AG20443 (cell line): ENCODE measurements around the gene MLLT11.

Source experiments
- DNase-seq: peaks from one replicate; pipeline ENCODE4 v3.0.0; 2012; ENCODE audit warnings: low spot score, mixed read lengths

MLLT11 gene, protein sequence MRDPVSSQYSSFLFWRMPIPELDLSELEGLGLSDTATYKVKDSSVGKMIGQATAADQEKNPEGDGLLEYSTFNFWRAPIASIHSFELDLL

DNA sequence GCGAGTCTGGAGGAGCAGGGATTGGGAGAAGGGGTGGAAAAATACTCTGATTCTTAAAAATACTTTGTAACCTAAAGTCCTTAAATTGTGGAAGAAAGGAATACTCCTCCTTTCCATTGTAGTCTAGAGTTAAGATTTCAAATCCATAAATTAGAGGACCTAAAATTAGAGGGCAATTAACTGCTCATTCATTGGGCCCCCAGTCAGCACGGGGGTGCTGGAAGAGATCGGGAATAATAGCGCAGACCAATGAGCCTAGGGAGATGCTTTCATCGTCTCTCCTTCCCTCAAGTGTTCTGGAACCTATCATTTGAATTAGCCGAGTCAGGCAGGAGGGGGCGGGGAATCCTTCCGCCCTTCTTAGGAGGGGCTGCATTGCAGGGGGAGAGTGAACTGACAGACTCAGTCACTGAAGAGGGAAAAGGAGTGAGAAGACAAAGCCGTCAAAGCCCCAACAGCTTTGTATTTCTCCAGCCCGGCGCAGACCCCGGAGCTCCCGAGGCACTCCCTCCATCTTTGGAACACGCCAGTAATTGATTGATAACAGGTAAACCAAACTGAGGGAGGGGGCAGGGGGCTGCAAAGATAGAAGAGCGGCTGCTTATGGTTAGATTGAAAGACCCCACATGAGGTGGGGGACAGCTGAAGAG lies at the start of gene MLLT11:
MLLT11 (plus strand) TSS at position 391 of the 650 bp plus-strand sequence. CDS start 6,828 bp downstream, outside the sequence.
- DNase-seq: peak; percentile 53

DNA sequence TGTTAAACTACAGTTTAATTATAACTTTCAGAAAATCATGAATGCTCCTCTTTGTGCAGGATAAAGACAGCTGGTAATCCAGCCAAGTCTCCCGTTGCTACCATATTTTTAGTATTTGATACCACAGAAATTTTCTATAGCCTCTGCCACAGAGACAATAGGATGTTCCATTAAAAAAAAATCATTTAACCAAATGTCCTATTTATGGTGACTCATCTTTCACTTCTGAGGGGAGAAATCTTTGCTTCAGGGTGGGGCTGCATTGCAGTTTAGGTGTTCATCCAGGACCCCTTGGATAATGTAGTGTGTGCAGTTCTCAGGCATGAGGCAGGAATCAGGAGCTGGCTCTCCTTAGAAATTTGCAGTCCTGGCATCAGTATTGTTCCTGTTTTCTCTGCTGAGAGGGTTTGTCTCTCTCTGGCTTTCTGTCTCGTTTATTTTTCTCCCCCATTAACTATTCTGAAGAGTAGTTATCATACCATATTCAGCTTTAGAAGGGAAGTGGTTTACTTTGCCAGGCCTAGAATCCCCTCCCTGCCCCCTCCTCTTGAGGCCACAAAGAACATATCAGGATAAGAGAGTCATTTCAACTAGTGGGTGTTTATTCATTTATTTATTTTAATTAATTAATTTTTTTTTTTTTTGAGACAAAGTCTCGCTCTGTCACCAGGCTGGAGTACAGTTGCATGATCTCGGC lies 48.9 kb upstream of the MLLT11 start:
- no peak for DNase-seq

DNA sequence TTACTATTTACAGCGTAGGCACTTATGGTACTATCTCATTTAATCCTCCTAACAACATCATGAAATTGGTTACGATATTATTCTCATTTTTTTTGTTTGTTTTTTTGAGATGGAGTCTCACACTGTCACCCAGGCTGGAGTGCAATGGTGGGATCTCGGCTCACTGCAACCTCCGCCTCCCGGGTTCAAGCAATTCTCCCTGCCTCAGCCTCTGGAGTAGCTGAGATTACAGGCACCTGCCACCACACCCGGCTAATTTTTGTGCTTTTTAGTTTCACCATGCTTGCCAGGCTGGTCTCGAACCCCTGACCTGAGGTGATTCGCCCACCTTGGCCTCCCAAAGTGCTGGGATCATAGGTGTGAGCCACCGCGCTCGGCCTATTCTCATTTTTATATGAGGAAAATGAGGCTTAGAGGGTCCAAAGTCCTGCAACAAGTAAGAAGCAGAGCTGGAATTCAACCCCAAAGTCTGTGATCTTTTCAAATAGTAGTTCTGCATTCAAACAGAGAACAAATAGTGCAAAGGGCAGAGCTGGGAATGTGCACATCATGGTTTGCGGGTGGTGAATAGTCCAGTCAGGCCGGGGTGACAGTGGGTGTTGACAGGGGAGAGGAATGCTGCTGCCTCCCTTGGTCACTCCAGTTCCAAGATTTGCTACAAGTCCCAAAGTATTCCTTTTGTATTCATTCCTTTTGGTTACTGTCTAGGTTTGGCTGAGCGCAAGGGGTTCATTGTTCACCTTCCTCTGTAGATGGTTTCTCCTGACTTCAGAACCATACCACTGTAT lies 47.3 kb upstream of the MLLT11 start:
- no peak for DNase-seq

DNA sequence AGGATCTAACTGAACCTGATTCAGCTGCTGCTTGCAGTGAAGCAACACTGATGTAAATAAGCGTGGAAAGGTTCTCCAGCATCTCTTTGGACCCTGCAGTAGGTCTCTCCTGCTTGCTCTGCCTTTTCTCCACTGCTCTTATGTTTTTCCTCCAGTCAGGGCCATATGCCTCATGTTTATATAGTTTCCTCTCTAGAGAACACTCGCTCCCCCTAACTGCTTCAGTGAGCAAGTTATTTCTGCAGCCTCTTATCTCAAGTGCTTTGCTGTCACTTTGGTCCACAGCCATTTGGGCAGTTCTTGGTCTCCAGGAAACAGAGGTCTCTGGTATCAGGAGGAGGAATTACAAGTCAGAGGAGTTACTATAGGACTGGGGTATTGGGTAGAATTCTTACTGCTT lies 46.7 kb upstream of the MLLT11 start:
- no peak for DNase-seq

DNA sequence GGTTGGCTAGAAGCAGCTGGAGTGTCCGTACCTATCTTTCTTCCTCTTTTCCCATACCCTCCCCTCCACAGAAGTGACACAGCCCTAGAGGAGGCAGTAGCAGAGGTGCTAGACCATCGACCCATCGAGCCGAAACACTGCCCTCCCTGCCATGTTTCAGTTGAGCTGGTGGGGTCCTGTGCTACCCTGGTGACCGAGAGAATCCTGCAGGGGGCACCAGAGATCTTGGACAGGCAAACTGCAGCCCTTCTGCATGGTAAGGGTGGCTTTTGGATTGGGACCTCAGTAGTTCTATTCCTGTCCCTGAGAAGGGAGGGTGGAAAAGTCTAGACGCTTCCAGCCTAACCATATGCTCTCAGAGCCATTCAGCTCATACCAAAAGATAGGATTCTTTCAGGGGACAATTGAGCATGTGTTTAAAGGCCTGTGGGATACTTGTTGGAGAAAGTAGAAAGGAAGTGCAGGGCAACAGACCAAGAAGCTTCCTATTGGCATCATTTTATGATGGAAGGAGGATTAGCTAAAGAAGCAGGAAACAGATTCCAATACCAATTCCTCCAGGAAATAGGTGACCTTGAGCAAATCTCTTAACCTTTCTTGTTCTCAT lies 35.6 kb upstream of the MLLT11 start:
- peak; percentile 84 for DNase-seq

DNA sequence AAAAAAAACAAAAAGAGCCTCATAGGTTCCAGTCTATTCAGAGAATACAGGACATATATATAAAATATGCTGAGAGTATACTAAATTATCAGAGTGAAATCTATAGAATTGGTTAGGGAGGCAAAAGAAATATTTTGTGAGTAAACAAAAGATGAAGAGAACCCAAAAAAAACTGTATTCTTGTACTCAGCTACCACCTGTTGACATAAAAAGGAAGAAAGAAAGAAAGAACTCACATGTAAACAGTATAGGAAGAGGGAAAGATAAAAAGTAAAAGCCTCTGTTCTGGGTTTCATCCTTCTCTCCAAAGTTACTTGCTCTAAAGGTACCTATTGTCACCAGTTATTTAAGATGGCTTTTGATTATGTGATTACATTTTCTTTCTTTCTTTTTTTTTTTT lies 33.7 kb upstream of the MLLT11 start:
- no peak for DNase-seq

DNA sequence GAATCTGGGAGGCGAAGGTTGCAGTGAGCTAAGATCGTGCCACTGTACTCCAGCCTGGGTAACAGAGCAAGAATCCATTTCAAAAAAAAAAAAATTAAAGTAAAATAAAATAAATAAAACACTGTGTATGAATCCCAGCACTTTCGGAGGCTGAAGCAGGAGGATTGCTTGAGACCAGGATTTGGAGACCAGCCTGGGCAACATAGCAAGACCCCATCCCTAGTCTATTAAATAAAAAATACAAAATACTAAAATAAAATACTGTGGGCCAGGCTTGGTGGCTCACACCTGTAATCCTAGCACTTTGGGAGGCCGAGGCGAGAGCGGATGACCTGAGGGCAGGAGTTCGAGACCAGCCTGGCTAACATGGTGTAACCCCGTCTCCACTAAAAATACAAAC lies 28.0 kb upstream of the MLLT11 start:
- DNase-seq: no peak

DNA sequence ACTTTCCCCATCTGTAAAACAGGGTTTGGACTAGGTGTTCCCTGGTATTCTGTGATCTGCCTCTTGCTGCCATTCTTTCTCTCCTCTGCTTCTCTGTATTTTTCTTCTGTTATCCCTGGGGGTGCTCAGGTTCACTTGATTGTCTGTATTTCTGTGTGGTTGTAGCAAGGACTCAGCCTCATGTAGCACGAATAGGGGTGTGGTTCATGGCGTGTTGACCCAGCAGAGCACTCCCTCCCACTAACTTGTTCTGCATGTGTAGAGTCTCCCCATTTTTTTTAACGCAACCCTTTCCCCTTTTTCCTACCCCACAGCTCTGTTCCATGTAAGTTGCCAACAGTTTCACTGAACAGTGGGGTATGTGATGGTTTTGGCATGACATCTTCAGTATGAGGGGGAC lies 25.0 kb upstream of the MLLT11 start:
- DNase-seq: no peak

DNA sequence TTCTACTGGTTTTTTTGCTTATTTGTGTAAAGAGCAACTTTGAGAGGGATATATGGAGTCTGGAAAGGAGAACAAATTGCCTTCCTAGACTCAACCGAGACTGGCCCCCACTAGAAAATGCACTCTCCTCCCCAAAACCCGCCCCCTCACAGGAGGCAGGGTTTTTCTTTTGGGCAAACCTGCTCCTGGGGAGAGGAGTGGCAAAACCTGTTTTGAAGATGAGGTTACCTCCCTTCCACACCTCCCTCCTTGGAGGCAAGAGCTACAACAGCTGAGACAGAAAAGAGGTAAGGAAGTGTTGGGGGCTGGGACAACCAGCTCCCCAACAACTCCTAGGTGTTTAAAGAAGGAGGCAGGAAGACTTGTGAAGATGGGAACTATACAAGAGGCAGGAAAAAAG lies 23.8 kb upstream of the MLLT11 start, which contains the start of gene BNIPL:
BNIPL (plus strand) TSS at position 231 of the 400 bp plus-strand sequence; CDS start at position 371, 140 bp downstream.
- DNase-seq: no peak

DNA sequence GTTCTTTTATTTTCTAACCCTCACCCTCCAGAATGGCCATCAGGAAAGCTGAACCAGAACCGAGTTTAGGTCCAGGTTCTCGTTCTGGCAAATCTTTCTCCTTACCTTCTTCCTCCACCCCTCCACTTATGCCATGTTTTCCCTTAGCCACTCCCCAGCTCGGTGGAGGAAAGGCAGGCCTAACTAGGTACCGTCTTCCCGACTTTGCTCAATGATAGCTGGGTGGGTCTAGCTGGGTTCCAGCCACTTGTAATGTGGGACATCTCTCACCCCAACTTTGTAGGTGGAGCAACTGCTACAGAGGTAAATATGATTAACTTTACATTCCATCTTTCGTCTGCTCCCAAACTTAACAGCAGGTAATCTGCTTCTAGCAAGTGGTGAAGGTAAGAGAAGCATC lies 23.2 kb upstream of the MLLT11 start:
- DNase-seq: no peak

DNA sequence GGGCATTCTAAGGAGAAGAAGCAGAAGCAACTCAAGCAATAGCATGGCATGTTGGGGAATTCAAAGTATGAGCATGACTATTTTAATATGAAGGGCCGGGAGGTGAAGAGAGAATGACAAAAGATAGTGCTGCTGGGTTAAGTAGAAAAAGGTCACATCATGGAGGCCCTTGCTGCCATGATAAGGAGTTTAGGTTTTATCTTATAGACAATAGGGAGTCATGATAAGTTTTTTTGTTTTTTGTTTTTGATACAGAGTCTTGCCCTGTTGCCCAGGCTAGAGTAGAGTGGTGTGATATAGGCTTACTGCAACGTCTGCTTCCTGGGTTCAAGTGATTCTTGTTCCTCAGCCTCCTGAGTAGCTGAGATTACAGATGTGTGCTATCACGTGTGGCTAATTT lies 20.7 kb upstream of the MLLT11 start:
- no peak for DNase-seq

DNA sequence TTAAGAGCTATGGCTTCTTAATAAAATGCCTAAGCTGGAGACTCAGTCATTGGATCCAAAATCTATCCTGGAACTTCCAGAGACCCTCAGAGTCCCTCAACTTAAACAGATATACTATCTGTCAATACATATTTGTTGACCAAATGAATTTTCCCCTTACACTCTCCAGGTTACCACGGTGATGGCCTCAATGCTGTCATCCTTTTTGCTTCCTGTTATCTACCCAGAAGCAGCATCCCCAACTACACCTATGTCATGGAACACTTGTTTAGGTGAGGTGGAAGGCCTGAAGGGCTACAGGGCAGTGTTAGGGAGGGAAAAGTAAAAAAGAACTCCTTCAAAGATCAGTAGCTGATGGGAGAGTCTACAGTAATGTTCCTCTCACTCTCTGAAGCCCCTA lies 17.0 kb upstream of the MLLT11 start:
- no peak for DNase-seq

DNA sequence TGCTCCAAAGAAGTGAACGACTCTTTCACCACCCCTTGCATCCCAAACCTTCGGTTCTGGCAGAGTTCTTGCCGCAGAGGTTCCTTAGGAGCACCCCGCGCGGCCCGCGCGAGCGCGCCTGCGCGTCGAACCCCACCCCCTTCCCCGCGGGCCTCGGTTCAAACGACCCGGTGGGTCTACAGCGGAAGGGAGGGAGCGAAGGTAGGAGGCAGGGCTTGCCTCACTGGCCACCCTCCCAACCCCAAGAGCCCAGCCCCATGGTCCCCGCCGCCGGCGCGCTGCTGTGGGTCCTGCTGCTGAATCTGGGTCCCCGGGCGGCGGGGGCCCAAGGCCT lies 12.6 kb upstream of the MLLT11 start, which contains the start of gene C1orf56:
C1orf56 (plus strand) TSS at position 161 of the 334 bp plus-strand sequence; CDS start at position 258, 97 bp downstream.
- DNase-seq: peak; percentile 97

DNA sequence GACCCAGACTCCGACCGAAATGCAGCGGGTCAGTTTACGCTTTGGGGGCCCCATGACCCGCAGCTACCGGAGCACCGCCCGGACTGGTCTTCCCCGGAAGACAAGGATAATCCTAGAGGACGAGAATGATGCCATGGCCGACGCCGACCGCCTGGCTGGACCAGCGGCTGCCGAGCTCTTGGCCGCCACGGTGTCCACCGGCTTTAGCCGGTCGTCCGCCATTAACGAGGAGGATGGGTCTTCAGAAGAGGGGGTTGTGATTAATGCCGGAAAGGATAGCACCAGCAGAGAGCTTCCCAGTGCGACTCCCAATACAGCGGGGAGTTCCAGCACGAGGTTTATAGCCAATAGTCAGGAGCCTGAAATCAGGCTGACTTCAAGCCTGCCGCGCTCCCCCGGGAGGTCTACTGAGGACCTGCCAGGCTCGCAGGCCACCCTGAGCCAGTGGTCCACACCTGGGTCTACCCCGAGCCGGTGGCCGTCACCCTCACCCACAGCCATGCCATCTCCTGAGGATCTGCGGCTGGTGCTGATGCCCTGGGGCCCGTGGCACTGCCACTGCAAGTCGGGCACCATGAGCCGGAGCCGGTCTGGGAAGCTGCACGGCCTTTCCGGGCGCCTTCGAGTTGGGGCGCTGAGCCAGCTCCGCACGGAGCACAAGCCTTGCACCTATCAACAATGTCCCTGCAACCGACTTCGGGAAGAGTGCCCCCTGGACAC lies 12.1 kb upstream of the MLLT11 start:
- DNase-seq: peak; percentile 81

DNA sequence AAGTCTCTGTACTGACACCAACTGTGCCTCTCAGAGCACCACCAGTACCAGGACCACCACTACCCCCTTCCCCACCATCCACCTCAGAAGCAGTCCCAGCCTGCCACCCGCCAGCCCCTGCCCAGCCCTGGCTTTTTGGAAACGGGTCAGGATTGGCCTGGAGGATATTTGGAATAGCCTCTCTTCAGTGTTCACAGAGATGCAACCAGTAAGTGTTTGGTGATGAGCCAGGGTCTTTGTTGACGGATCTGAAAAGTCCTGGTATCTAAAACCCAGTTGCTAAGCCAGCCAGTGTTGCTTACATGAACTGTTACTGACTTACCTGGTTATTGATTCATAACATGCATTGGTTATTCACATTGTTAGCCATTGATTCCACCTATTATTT lies 11.6 kb upstream of the MLLT11 start:
- DNase-seq: no peak

DNA sequence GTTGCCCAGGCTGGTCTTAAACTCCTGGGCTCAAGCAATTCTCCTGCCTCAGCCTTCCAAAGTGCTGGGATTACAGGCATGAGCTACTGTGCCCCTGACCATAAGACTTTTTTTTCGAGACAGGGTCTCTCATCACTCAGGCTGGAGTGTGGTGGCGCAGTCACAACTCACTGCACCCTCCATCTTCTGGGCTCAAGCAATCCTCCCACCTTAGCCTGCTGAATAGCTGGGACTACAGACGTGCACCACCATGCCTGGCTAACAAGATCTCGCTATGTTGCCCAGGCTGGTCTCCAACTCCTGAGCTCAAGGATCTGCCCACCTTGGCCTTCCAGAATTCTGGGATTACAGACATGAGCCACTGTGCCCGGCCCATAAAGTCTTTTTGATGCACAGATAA lies 10.7 kb upstream of the MLLT11 start:
- DNase-seq: no peak

DNA sequence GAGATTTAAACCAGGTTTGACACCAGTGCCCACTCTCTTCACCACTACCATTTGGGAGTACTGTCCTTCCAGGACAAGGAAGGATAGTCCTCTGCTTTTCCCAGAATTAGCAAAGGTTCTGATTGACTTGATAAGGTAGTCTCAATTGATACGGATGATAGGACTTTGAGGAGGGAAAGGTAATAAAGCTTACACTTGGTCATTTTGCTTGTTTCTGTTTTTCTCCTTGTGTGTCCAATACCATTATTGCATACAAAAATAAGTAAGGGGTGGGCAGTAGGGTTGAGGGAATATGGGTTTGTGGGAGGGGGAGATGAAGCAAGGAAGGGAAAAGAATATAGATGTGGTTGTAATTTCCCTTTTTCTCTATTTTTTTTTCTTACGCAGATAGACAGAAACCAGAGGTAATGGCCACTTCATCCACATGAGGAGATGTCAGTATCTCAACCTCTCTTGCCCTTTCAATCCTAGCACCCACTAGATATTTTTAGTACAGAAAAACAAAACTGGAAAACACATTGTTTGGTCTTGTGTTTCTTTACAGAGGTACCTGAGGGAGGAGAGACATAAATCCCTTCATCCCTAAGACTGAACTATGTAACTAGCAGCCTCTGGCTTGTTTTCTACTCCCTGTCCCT lies 10.0 kb upstream of the MLLT11 start:
- DNase-seq: no peak

DNA sequence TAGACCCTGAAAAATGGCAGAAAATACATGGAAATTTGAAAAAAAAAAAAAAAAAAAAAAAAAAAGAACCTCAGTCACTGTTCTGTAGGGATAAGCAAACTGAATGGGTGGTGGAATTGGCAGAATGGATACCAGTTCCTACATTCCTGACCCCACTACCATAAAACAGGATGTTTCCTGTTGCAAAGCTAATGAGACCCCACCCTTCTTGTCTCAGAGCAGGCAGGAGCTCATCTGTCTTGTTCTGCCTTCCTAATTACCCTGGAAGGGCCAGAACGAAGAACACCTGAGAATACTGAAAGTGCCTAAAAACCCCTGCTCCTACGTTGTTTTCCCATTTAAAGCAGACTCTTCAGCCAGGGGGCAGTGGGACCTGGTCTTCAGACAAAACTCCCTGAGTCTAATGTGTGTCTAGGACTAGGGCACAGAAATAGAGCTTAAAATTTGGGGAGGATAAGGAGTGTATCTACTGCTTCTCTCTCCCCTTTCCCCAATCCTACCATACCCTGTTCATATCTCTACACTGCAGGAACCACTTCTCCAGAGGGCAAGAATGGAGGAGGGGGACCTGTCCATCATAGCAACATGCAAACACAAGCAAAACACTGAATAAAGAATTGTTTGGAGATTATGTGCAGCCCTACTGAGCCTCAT lies 8.7 kb upstream of the MLLT11 start:
- no peak for DNase-seq

DNA sequence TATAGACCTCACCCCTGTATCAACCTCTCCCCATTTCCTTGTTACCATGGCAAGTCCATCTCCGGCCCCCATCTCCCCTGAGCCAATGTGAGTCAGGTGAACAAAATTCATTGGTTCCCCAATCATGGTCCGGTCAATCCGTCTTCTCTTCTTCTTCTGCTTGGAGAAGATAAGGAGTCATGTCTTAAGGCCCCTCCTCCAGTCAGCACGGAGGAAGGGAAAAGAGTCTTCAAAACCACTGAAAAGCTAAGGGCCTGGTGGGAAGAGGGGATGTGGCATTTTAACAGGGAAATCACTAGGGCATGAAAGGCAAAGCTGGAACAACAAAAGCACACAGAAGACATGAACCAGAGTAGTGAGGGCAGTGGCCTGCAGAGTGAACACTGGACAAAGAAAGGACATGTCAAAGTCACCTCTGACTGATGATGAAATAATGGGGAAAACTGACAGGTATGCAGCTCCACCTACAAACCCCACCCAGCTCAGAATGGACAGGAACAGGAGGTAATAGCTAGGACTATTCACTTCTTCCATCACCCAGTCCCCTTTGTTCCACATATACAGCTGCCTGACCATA lies 5.1 kb upstream of the MLLT11 start:
- no peak for DNase-seq

DNA sequence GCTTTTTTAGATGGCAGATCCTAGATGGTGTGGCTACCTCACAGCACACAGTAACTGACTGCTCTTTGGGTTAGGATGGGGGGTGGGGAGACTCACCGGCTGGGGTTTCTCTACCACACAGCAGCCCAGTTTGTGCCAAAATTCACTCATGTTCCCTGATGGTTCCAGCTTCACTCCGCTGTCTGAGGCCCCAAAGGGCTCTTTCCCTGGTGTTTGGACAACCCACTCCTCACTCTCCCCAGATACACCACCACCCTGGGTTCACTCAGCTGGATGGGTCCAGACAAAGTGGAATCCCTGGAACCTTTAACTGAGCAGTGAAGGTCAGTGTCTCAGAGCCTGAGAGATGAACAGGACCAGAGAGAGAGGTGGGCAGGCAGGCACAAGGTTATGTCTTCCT lies 4.6 kb upstream of the MLLT11 start:
- no peak for DNase-seq
